Prostate gland (tissue), 2 donors: Measurements from ENCODE around the gene BCL11B.

Source experiments
- POLR2A ChIP-seq: fragments of 450-650 bp; IDR thresholded peaks from one replicate; pipeline ENCODE4 v1.6.1; 2016; ENCODE audit warnings: antibody characterized with exemption, mild to moderate bottlenecking
- POLR2AphosphoS5 ChIP-seq: sonication (generic); formaldehyde crosslinking; IDR thresholded peaks from one replicate; pipeline ENCODE4 v1.6.1; 2017; ENCODE audit warnings: antibody characterized with exemption
- TF ChIP-seq, protein P1 (sequence below), 4 experiments: fragments of 200-600 bp in 2 of 4; fragments of 450-650 bp in 2 of 4; sonication (generic) in 2 of 4; IDR thresholded peaks; 1 replicate in 3 of 4; 2 replicates in 1 of 4; pipeline ENCODE4 v1.5.1; 2016 to 2019; ENCODE audit warnings: antibody characterized with exemption in 4 of 4, mild to moderate bottlenecking in 2 of 4, moderate library complexity in 2 of 4

DNA sequence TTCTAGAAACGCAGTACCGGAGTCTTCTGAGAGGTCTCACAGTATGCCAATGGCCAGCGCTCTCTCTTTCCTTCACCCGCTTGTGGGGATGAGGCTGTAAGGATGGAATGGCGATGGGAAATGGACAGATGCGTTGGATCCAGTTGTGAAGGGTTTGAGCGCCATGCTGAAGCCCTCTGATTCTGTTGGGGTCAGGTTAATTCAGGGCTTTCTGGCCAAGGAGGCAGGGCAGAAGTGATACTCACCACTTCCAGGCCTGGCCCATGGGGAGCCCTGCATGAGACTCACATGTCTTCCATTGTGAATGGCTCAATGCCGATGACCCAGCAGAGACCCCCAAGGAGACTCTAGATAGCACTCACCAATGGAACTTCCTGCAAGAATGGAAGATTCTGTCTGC, 114.3 kb downstream of the BCL11B start:
- TF ChIP-seq, protein P1, sequence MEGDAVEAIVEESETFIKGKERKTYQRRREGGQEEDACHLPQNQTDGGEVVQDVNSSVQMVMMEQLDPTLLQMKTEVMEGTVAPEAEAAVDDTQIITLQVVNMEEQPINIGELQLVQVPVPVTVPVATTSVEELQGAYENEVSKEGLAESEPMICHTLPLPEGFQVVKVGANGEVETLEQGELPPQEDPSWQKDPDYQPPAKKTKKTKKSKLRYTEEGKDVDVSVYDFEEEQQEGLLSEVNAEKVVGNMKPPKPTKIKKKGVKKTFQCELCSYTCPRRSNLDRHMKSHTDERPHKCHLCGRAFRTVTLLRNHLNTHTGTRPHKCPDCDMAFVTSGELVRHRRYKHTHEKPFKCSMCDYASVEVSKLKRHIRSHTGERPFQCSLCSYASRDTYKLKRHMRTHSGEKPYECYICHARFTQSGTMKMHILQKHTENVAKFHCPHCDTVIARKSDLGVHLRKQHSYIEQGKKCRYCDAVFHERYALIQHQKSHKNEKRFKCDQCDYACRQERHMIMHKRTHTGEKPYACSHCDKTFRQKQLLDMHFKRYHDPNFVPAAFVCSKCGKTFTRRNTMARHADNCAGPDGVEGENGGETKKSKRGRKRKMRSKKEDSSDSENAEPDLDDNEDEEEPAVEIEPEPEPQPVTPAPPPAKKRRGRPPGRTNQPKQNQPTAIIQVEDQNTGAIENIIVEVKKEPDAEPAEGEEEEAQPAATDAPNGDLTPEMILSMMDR (IDR thresholded peaks at IDR 0.05) = no peak
- TF ChIP-seq POLR2A = no peak
- no peak for TF ChIP-seq POLR2AphosphoS5
